ENCODE results near the gene MEGF6. TPM values are rescaled to one million over a fixed set of nuclear protein-coding genes. Genes with fewer than 3 reads are reported as not detected.
A peak's percentile ranks its signal among the peaks of the same experiment; 100 is the strongest.

The MEGF6 gene
- total RNA-seq, 2 donors from 2014 or later = 22.4 to 24.9 TPM

DNA sequence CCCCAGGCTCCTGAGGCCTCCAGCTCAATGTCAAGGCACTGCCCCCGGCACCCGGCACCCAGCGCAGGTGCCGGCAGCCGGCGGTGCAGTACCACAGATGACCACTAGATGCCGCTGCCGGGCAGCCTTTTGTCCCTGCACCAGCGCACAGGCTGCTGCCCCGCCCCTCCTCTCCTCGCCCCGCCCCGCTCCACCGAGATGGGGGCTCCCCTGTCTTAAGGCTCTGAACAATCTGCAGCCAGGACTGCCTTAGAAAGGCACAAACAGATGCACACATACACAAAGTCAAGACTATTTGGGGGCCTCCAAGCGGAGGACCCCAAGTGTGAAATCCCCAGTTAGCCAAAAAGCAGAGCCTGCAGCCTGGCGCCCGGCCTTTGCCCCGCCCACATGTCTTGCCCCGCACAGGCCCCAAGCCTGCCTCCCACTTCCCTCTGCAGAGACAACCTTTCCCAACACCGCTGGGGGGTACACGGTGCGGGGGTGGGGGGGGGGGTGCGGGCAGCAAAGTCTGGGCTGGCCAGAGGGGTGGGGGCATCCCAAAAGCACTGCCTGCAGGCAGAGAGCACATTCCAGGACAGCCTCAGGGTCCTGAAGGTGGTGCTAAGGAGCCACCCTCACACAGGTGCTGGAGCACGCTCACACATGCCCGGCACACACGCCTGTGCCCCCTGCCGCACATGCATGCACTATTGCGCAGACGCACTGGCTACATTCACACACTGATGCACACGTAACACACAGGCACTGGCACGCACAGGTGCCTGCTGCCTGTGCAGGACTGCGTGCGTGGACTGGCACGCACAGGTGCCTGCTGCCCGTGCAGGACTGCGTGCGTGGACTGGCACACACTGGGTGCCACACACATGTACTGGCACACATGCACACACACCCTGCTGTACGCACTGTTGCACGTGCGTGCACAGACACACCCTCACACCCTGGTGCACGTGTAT lies 119.7 kb downstream of the MEGF6 start:
- H3K27ac ChIP-seq = no peak overlapping the region
- DNase-seq = peak; percentile 71 to 85 (median 74)
- intact Hi-C loops (cut with DNase I) = loop anchor here (2.0 kb wide), 1 partner anchor 123 kb away; no protein-coding TSS in a partner anchor
- H3K9me3 ChIP-seq = no peaks in the 10 kb centered on the region
- H3K4me1 ChIP-seq = peaks cover 7% of the 10 kb centered on the region
- 32 to 81% methylated on average over 17 to 40 of the region's 41 CpGs for WGBS, 2 donors
- ATAC-seq = peak; percentile 81
- no peak for TF ChIP-seq POLR2A (IDR thresholded peaks at IDR 0.05)
- TF ChIP-seq, protein P1, sequence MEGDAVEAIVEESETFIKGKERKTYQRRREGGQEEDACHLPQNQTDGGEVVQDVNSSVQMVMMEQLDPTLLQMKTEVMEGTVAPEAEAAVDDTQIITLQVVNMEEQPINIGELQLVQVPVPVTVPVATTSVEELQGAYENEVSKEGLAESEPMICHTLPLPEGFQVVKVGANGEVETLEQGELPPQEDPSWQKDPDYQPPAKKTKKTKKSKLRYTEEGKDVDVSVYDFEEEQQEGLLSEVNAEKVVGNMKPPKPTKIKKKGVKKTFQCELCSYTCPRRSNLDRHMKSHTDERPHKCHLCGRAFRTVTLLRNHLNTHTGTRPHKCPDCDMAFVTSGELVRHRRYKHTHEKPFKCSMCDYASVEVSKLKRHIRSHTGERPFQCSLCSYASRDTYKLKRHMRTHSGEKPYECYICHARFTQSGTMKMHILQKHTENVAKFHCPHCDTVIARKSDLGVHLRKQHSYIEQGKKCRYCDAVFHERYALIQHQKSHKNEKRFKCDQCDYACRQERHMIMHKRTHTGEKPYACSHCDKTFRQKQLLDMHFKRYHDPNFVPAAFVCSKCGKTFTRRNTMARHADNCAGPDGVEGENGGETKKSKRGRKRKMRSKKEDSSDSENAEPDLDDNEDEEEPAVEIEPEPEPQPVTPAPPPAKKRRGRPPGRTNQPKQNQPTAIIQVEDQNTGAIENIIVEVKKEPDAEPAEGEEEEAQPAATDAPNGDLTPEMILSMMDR (IDR thresholded peaks at IDR 0.05) = peak; percentile 89 to 100 (median 95)
- H3K4me3 ChIP-seq = no peak overlapping the region
- H3K36me3 ChIP-seq (replicated peaks in 1 of 2; ENCODE audit: insufficient read depth in 1 of 2, low read depth in 2 of 2) = no peaks in the 10 kb centered on the region
- H3K27me3 ChIP-seq = no peaks in the 10 kb centered on the region

DNA sequence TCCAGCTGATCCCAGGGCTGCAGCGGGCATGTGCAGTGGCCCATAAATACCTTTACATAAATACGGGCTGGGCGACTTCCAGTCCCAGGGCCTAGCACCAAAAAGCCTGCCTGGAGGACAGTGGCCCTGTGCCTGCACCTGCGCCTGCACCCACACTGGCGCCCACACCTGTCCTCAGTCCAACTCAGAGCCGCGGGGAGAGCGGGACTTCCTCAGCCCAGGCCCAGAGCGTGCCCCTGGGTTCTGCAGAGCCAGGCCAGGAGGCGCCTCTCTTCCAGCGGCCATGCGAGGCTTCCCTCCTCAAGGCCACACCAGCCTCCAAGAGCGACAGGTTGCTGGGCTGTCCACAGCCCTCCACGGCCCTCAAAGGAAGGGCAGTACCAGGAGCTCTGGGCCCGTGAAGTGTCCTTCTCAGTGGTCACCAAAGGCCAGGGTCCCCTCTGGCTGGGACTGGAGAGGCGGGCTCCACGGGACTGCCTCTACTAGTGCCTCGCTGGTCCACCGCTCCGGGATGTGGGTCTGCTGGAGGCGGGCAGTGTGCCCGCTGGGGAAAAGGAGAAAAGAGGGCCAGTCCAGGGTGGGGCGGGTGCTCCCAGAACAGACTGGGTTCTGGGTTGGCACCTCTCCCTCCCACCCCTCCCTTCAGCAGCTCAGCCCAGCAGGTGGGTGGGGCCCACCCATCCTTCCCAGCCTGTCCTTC lies 121.1 kb downstream of the MEGF6 start:
- intact Hi-C loops (cut with DNase I) = no loop called here
- H3K36me3 ChIP-seq (replicated peaks in 1 of 2; ENCODE audit: insufficient read depth in 1 of 2, low read depth in 2 of 2) = no peaks in the 10 kb centered on the region
- H3K27ac ChIP-seq = no peak overlapping the region
- no peaks in the 10 kb centered on the region for H3K27me3 ChIP-seq
- no peak overlapping the region for H3K4me3 ChIP-seq
- H3K9me3 ChIP-seq = no peaks in the 10 kb centered on the region
- peaks cover 7% of the 10 kb centered on the region for H3K4me1 ChIP-seq
- ATAC-seq (no peak), DNase-seq (no peak)
- WGBS, 2 donors = 77 to 79% methylated on average over 5 to 21 of the region's 23 CpGs
- no peak for TF ChIP-seq POLR2A (IDR thresholded peaks at IDR 0.05)

DNA sequence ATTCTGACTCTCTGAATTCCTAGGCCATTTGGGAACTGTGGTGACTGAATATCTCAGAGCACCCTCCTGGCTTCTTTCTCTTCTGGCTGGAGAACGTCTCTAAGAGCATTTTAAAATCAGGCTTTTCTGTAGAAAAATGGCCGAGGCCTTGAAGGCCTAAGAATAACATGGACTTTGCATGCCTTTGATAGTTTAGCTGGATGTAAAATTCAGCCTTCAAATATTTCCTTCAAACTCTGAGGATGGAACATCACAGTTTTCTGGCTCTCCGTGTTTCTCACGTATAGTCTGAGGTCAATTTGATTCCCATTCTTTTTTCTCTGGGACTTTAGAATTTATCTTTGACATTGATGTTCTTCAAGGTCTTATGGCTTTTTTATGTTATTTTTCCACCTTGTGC lies 122.9 kb downstream of the MEGF6 start:
- TF ChIP-seq, protein P1 (IDR thresholded peaks at IDR 0.05) = no peak
- no peak for TF ChIP-seq POLR2A (IDR thresholded peaks at IDR 0.05)
- H3K4me1 ChIP-seq = peaks cover 14% of the 10 kb centered on the region
- H3K4me3 ChIP-seq = no peak overlapping the region
- intact Hi-C loops (cut with DNase I) = loop anchor here (5.0 kb wide), 1 partner anchor 36 kb away; the partner anchor contains the start of gene ARHGEF16
- DNase-seq = no peak
- no peaks in the 10 kb centered on the region for H3K9me3 ChIP-seq
- H3K27me3 ChIP-seq = no peaks in the 10 kb centered on the region
- ATAC-seq = no peak
- 86 to 92% methylated on average over 4 of the region's 4 CpGs for WGBS, 2 donors
- no peaks in the 10 kb centered on the region for H3K36me3 ChIP-seq (replicated peaks in 1 of 2; ENCODE audit: insufficient read depth in 1 of 2, low read depth in 2 of 2)
- no peak overlapping the region for H3K27ac ChIP-seq

DNA sequence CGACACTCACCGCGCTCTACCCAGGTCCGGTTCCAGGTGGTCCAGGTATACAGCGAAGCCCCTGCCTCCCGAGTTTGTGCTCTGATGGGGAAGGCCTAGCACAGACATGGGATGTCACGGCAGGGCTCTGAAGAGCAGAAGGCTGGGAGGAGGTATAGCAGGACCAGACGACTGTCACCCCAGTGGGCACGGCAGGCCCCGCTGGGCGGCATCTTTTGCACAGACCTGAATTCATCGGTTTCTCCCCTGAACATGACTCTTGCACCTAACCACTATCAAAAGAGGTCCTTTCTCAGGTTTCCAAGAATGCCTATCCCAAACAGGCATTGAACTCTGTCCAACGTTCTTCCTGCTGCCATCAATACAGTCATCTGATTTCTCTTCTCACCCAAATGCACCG lies 126.3 kb downstream of the MEGF6 start:
- 83 to 85% methylated on average over 12 to 14 of the region's 14 CpGs for WGBS, 2 donors

DNA sequence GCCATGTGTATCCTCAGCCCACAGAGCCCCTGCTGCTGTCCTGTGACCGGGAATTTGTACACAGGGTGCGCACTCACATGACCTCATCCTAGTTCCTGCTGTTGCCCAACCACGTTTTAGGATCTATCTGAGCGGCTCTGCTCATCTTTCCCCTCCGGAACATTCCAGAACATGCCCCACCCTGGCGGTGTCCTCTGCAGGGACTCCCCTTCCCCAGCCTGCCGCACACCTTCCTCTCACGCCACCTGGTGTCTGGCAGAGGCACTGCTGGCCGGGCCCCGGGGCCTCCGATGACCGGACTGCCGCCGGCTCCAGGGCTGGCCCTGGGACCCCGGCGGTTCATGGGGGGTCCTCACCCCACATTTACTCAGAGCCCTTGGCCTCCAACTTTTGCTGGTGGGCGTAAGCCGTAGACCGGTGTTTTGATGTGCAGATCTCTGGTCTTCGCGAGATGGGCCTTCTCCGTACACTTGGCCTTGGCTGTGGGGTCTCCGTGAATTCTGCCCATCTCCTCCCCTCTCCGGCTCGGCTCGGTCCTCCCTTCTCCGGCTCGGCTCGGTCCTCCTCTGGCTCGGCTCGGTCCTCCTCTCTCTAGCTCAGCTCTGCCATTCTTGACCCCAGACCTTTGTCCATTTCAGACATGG lies 127.4 kb downstream of the MEGF6 start:
- Histone ChIP-seq H3K27me3 (no peaks in the 10 kb centered on the region), H3K9me3 (no peaks in the 10 kb centered on the region), H3K4me3 (no peak overlapping the region), H3K4me1 (peaks cover 7% of the 10 kb centered on the region), H3K36me3 (replicated peaks in 1 of 2; ENCODE audit: insufficient read depth in 1 of 2, low read depth in 2 of 2) (no peaks in the 10 kb centered on the region), H3K27ac (no peak overlapping the region)
- intact Hi-C loops (cut with DNase I) = no loop called here
- WGBS, 2 donors = 24 to 34% methylated on average over 24 to 31 of the region's 31 CpGs
- ATAC-seq (peak; percentile 74), DNase-seq (peak; percentile 43 to 72 (median 66))
- TF ChIP-seq, protein P1 (IDR thresholded peaks at IDR 0.05) = peak; percentile 81 to 95 (median 87)
- TF ChIP-seq POLR2A (IDR thresholded peaks at IDR 0.05) = no peak

More for the DNA sequence above, 126.3 kb downstream of the MEGF6 start:
- ATAC-seq (no peak), DNase-seq (no peak)
- TF ChIP-seq POLR2A (IDR thresholded peaks at IDR 0.05) = no peak
- Histone ChIP-seq H3K27me3 (no peaks in the 10 kb centered on the region), H3K27ac (no peak overlapping the region), H3K9me3 (no peaks in the 10 kb centered on the region), H3K4me1 (peaks cover 7% of the 10 kb centered on the region), H3K4me3 (no peak overlapping the region), H3K36me3 (replicated peaks in 1 of 2; ENCODE audit: insufficient read depth in 1 of 2, low read depth in 2 of 2) (no peaks in the 10 kb centered on the region)
- intact Hi-C loops (cut with DNase I) = loop anchor here (5.0 kb wide), 1 partner anchor 33 kb away; the partner anchor contains the start of gene ARHGEF16

All from body of pancreas (tissue), 4 donors.